K562 (cell line): ENCODE results near the gene CMSS1. TPM values are rescaled to one million over a fixed set of nuclear protein-coding genes. Genes with fewer than 3 reads are reported as not detected.

Experiments used
- ELF2 ChIP-seq: fragments of 250-450 bp; sonication (Bioruptor Pico); IDR thresholded peaks from 2 replicates; pipeline ENCODE4 v1.5.0; 2021; ENCODE audit warnings: mild to moderate bottlenecking
- GATAD2B ChIP-seq: fragments of 450-650 bp; IDR thresholded peaks from 2 replicates; pipeline ENCODE4 v1.6.1; 2017; ENCODE audit warnings: mild to moderate bottlenecking, borderline replicate concordance
- HDAC3 ChIP-seq: fragments of 450-650 bp; IDR thresholded peaks from 2 replicates; pipeline ENCODE4 v1.6.1; 2018; ENCODE audit warnings: borderline replicate concordance, mild to moderate bottlenecking, moderate library complexity; ENCODE audit not compliant: partially characterized antibody
- KHSRP ChIP-seq: fragments of 450-650 bp; IDR thresholded peaks from 2 replicates; pipeline ENCODE4 v1.6.1; 2017
- LEF1 ChIP-seq: fragments of 450-650 bp; IDR thresholded peaks from 2 replicates; pipeline ENCODE4 v1.6.1; 2016; ENCODE audit warnings: mild to moderate bottlenecking
- POLR3G ChIP-seq: IDR thresholded peaks from 2 replicates; pipeline ENCODE4 v1.6.1; 2011; ENCODE audit not compliant: insufficient read length, insufficient replicate concordance; ENCODE audit errors: extremely low read depth
- RB1 ChIP-seq: fragments of 450-650 bp; IDR thresholded peaks from 2 replicates; pipeline ENCODE4 v1.6.1; 2017; ENCODE audit warnings: low read depth, mild to moderate bottlenecking
- SPI1 ChIP-seq: IDR thresholded peaks from 2 replicates; pipeline ENCODE4 v1.6.1; 2011; ENCODE audit warnings: low read depth, low read length, control low read depth, borderline replicate concordance
- SREBF1 ChIP-seq: fragments of 150-350 bp; IDR thresholded peaks from 2 replicates; pipeline ENCODE4 v1.6.1; 2014; ENCODE audit warnings: antibody characterized with exemption, low read depth, low read length, borderline replicate concordance
- TCFL5 ChIP-seq: fragments of 250-450 bp; sonication (Bioruptor Pico); conservative IDR thresholded peaks from 2 replicates; pipeline ENCODE4 v1.6.1; 2021; ENCODE audit warnings: mild to moderate bottlenecking, moderate library complexity, matching md5 sums
- ZBTB12 ChIP-seq: fragments of 250-450 bp; sonication (Bioruptor Pico); IDR thresholded peaks from 2 replicates; pipeline ENCODE4 v1.4.0; 2020
- ZNF174 ChIP-seq: fragments of 250-450 bp; sonication (Bioruptor Pico); IDR thresholded peaks from 2 replicates; pipeline ENCODE4 v1.4.0; 2020; ENCODE audit warnings: mild to moderate bottlenecking
- ZNF77 ChIP-seq: fragments of 250-450 bp; sonication (Bioruptor Pico); IDR thresholded peaks from 2 replicates; pipeline ENCODE4 v1.5.0; 2020
- ZSCAN29 ChIP-seq: fragments of 450-650 bp; IDR thresholded peaks from 2 replicates; pipeline ENCODE4 v1.6.1; 2017
- polyA plus RNA-seq, 8 experiments: library from polyadenylated mRNA; depleted of rRNA in 4 of 8; stranded (reverse) in 5 of 8; unstranded in 3 of 8; fragments of >200 nt; fragmentation: Nextera tagmentation in 2 of 8; fragmentation: Illumina TruSeq in 1 of 8; extraction: Ambion mirVana in 2 of 8; extraction: Trizol in 1 of 8; gene quantifications; 2 replicates each; pipeline versions ENCODE4 v1.2.1 to v1.2.3, GENCODE V29; 2011 to 2014; ENCODE audit warnings: inconsistent platforms in 1 of 8, missing spikeins in 1 of 8
- total RNA-seq, 7 experiments: library from RNA; depleted of rRNA in 6 of 7; stranded (reverse); fragments of >200 nt in 6 of 7; fragmentation: Illumina TruSeq in 2 of 7; extraction: Trizol in 2 of 7; gene quantifications; 2 replicates each; pipeline versions ENCODE4 v1.2.1 to v1.2.3, GENCODE V29; 2011 to 2021; ENCODE audit warnings: low replicate concordance in 1 of 7
- TF ChIP-seq, protein P1 (sequence below): fragments of 450-650 bp; IDR thresholded peaks from 2 replicates; pipeline ENCODE4 v1.6.1; 2016; ENCODE audit warnings: low read depth
- TF ChIP-seq, protein P2 (sequence below): IDR thresholded peaks from 3 replicates; pipeline ENCODE4 v1.6.1; 2011; ENCODE audit warnings: borderline replicate concordance, mild to moderate bottlenecking; ENCODE audit not compliant: insufficient read length, insufficient read depth
- TF ChIP-seq, protein P3 (sequence below): fragments of 250-450 bp; sonication (Bioruptor Pico); IDR thresholded peaks from 2 replicates; pipeline ENCODE4 v1.8.0; 2022; ENCODE audit warnings: inconsistent platforms, mild to moderate bottlenecking, moderate library complexity, borderline replicate concordance

CMSS1 gene
- total and polyA plus RNA-seq, 9 of the 15 experiments (the other 6 are each of a cell fraction or from before 2014, with no cell fraction given), result 46.9 to 109 (median 72.3) TPM

- TF ChIP-seq, protein P1, sequence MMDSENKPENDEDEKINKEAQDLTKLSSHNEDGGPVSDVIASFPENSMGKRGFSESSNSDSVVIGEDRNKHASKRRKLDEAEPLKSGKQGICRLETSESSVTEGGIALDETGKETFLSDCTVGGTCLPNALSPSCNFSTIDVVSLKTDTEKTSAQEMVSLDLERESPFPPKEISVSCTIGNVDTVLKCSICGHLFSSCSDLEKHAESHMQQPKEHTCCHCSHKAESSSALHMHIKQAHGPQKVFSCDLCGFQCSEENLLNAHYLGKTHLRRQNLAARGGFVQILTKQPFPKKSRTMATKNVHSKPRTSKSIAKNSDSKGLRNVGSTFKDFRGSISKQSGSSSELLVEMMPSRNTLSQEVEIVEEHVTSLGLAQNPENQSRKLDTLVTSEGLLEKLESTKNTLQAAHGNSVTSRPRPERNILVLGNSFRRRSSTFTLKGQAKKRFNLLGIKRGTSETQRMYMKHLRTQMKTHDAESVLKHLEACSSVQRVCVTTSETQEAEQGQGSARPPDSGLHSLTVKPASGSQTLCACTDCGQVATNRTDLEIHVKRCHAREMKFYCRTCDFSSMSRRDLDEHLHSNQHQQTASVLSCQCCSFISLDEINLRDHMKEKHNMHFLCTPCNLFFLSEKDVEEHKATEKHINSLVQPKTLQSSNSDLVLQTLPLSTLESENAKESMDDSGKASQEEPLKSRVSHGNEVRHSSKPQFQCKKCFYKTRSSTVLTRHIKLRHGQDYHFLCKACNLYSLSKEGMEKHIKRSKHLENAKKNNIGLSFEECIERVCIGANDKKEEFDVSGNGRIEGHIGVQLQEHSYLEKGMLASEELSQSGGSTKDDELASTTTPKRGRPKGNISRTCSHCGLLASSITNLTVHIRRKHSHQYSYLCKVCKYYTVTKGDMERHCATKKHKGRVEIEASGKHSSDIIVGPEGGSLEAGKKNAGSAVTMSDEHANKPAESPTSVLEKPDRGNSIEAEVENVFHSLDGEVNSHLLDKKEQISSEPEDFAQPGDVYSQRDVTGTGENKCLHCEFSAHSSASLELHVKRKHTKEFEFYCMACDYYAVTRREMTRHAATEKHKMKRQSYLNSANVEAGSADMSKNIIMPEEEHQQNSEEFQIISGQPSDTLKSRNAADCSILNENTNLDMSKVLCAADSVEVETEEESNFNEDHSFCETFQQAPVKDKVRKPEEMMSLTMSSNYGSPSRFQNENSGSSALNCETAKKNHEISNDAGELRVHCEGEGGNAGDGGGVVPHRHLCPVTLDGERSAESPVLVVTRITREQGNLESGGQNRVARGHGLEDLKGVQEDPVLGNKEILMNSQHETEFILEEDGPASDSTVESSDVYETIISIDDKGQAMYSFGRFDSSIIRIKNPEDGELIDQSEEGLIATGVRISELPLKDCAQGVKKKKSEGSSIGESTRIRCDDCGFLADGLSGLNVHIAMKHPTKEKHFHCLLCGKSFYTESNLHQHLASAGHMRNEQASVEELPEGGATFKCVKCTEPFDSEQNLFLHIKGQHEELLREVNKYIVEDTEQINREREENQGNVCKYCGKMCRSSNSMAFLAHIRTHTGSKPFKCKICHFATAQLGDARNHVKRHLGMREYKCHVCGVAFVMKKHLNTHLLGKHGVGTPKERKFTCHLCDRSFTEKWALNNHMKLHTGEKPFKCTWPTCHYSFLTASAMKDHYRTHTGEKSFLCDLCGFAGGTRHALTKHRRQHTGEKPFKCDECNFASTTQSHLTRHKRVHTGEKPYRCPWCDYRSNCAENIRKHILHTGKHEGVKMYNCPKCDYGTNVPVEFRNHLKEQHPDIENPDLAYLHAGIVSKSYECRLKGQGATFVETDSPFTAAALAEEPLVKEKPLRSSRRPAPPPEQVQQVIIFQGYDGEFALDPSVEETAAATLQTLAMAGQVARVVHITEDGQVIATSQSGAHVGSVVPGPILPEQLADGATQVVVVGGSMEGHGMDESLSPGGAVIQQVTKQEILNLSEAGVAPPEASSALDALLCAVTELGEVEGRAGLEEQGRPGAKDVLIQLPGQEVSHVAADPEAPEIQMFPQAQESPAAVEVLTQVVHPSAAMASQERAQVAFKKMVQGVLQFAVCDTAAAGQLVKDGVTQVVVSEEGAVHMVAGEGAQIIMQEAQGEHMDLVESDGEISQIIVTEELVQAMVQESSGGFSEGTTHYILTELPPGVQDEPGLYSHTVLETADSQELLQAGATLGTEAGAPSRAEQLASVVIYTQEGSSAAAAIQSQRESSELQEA, result 0 out of 2 replicates have a peak, but pooled peaks have one; percentile 26
- TF ChIP-seq POLR3G, result no peak
- no peak for TF ChIP-seq GATAD2B
- TF ChIP-seq, protein P2, sequence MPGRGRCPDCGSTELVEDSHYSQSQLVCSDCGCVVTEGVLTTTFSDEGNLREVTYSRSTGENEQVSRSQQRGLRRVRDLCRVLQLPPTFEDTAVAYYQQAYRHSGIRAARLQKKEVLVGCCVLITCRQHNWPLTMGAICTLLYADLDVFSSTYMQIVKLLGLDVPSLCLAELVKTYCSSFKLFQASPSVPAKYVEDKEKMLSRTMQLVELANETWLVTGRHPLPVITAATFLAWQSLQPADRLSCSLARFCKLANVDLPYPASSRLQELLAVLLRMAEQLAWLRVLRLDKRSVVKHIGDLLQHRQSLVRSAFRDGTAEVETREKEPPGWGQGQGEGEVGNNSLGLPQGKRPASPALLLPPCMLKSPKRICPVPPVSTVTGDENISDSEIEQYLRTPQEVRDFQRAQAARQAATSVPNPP, result no peak
- TF ChIP-seq HDAC3, result peak; percentile 38
- no peak for TF ChIP-seq ELF2 (CRISPR knock-in tag)
- peak; percentile 92 for TF ChIP-seq ZBTB12 (CRISPR knock-in tag)
- no peak for TF ChIP-seq SREBF1
- TF ChIP-seq, protein P3, sequence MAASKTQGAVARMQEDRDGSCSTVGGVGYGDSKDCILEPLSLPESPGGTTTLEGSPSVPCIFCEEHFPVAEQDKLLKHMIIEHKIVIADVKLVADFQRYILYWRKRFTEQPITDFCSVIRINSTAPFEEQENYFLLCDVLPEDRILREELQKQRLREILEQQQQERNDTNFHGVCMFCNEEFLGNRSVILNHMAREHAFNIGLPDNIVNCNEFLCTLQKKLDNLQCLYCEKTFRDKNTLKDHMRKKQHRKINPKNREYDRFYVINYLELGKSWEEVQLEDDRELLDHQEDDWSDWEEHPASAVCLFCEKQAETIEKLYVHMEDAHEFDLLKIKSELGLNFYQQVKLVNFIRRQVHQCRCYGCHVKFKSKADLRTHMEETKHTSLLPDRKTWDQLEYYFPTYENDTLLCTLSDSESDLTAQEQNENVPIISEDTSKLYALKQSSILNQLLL (CRISPR knock-in tag), result no peak
- TF ChIP-seq ZNF174 (CRISPR knock-in tag), result no peak
- TF ChIP-seq LEF1, result peak; percentile 12; the same call in 1 of the 2 replicates
- no peak; the same call in none of the 2 replicates for TF ChIP-seq RB1
- no peak for TF ChIP-seq TCFL5 (CRISPR knock-in tag)
- TF ChIP-seq SPI1, result no peak
- no peak for TF ChIP-seq ZSCAN29
- TF ChIP-seq ZNF77 (CRISPR knock-in tag), result no peak
- peak; percentile 85 for TF ChIP-seq KHSRP
These were observed at the start of gene CMSS1 (continued) for GRCh38 chr3:99817437-99818240.
